GM19193 (cell line): ENCODE results near the gene SORBS2.

Source experiments
- POLR2A ChIP-seq: IDR thresholded peaks from 4 replicates; pipeline ENCODE4 v1.6.1; 2011; ENCODE audit not compliant: insufficient read depth, insufficient read length; ENCODE audit errors: extremely low read depth

The SORBS2 gene

GRCh38 chr4:185567381-185568376, 244.3 kb downstream of the SORBS2 start:
- no peak for TF ChIP-seq POLR2A

GRCh38 chr4:185566972-185567371, 245.0 kb downstream of the SORBS2 start:
- no peak for TF ChIP-seq POLR2A

- no peak for TF ChIP-seq POLR2A
Observed at GRCh38 chr4:185566425-185566824, 245.6 kb downstream of the SORBS2 start.

GRCh38 chr4:185565696-185566095, 246.3 kb downstream of the SORBS2 start:
- TF ChIP-seq POLR2A = no peak

- TF ChIP-seq POLR2A = no peak
Observed at GRCh38 chr4:185564349-185564748, 247.6 kb downstream of the SORBS2 start.

- TF ChIP-seq POLR2A = no peak
Observed at GRCh38 chr4:185562531-185562930, 249.5 kb downstream of the SORBS2 start.

- no peak for TF ChIP-seq POLR2A
Observed at GRCh38 chr4:185560316-185560715, 251.7 kb downstream of the SORBS2 start.

GRCh38 chr4:185559915-185560281, 252.1 kb downstream of the SORBS2 start:
- TF ChIP-seq POLR2A = no peak

- no peak for TF ChIP-seq POLR2A
Observed at GRCh38 chr4:185554365-185555126, 257.4 kb downstream of the SORBS2 start.

- TF ChIP-seq POLR2A = no peak
Observed at GRCh38 chr4:185552254-185552653, 259.7 kb downstream of the SORBS2 start.

GRCh38 chr4:185550933-185551332, 261.1 kb downstream of the SORBS2 start:
- no peak for TF ChIP-seq POLR2A

GRCh38 chr4:185549095-185549639, 262.8 kb downstream of the SORBS2 start:
- TF ChIP-seq POLR2A = no peak

- no peak for TF ChIP-seq POLR2A
Observed at GRCh38 chr4:185548587-185548986, 263.4 kb downstream of the SORBS2 start.

GRCh38 chr4:185546335-185546734, 265.7 kb downstream of the SORBS2 start:
- no peak for TF ChIP-seq POLR2A

GRCh38 chr4:185542626-185543315, 269.2 kb downstream of the SORBS2 start:
- no peak for TF ChIP-seq POLR2A
